GM12878 (cell line): ENCODE measurements around the gene RANBP9.

Experiments used
- MAX ChIP-seq: IDR thresholded peaks from 2 replicates; pipeline ENCODE4 v1.6.1; 2012; ENCODE audit warnings: low read depth, low read length, improper control_type of control experiment
- MXI1 ChIP-seq: fragments of 150-350 bp; IDR thresholded peaks from 2 replicates; pipeline ENCODE4 v1.6.1; 2011; ENCODE audit warnings: low read depth, mild to moderate bottlenecking, inconsistent platforms, low read length, improper control_type of control experiment
- TAF1 ChIP-seq: IDR thresholded peaks from 2 replicates; pipeline ENCODE4 v1.6.1; 2011; ENCODE audit warnings: mild to moderate bottlenecking, low read depth, low read length, borderline replicate concordance
- TF ChIP-seq, protein P1 (sequence below), 3 experiments: IDR thresholded peaks in 2 of 3; conservative IDR thresholded peaks in 1 of 3; 2 replicates each; pipeline ENCODE4 v1.5.1; 2011; ENCODE audit warnings: low read depth in 3 of 3, low read length in 3 of 3, mild to moderate bottlenecking in 3 of 3, control low read depth in 2 of 3, moderate library complexity in 2 of 3, inconsistent platforms in 1 of 3, mixed read lengths in 1 of 3; ENCODE audit not compliant: control insufficient read depth in 2 of 3, insufficient read depth in 1 of 3; ENCODE audit errors: extremely low read depth in 1 of 3
- TF ChIP-seq, protein P2 (sequence below): IDR thresholded peaks from 2 replicates; pipeline ENCODE4 v1.6.1; 2012; ENCODE audit warnings: low read depth, low read length, improper control_type of control experiment

DNA sequence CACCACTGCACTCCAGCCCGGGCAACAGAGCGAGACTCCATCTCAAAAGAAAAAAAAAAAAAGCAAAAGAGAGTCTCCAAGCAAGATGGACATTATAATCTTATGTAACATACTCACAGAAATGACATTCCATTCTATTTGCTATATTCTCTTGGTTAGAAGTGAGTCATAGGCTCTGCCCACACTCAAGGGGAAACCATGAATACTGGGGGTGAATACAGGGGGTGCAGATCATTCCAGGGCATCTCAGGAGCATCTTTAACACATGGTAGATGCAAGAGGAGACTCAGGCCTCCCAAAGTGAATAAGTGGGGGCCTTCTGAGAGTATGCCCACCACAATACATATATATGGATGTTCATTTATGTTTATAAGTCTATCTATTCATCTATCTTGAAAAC is 18.3 kb upstream of the RANBP9 start:
- TF ChIP-seq, protein P1, sequence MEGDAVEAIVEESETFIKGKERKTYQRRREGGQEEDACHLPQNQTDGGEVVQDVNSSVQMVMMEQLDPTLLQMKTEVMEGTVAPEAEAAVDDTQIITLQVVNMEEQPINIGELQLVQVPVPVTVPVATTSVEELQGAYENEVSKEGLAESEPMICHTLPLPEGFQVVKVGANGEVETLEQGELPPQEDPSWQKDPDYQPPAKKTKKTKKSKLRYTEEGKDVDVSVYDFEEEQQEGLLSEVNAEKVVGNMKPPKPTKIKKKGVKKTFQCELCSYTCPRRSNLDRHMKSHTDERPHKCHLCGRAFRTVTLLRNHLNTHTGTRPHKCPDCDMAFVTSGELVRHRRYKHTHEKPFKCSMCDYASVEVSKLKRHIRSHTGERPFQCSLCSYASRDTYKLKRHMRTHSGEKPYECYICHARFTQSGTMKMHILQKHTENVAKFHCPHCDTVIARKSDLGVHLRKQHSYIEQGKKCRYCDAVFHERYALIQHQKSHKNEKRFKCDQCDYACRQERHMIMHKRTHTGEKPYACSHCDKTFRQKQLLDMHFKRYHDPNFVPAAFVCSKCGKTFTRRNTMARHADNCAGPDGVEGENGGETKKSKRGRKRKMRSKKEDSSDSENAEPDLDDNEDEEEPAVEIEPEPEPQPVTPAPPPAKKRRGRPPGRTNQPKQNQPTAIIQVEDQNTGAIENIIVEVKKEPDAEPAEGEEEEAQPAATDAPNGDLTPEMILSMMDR (IDR thresholded peaks at IDR 0.05 in 2 of 3, conservative IDR thresholded peaks at IDR 0.05 in 1 of 3; ENCODE audit: control insufficient read depth in 2 of 3, extremely low read depth in 1 of 3, insufficient read depth in 1 of 3, low read depth in 3 of 3, low read length in 3 of 3) = no peak
- TF ChIP-seq TAF1 (no peak), MXI1 (no peak), MAX (no peak)
- TF ChIP-seq, protein P2, sequence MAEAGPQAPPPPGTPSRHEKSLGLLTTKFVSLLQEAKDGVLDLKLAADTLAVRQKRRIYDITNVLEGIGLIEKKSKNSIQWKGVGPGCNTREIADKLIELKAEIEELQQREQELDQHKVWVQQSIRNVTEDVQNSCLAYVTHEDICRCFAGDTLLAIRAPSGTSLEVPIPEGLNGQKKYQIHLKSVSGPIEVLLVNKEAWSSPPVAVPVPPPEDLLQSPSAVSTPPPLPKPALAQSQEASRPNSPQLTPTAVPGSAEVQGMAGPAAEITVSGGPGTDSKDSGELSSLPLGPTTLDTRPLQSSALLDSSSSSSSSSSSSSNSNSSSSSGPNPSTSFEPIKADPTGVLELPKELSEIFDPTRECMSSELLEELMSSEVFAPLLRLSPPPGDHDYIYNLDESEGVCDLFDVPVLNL = no peak
